GM06990 (cell line): ENCODE measurements around the gene ADGRF5.

Experiments used
- DNase-seq: peaks from one replicate; pipeline ENCODE4 v3.0.0-alpha.2; 2011; ENCODE audit not compliant: insufficient read length; ENCODE audit errors: extremely low read depth
- H3K27me3 ChIP-seq: replicated peaks from 2 replicates; pipeline ENCODE4 v1.6.0; 2011; ENCODE audit warnings: low read length; ENCODE audit not compliant: control insufficient read depth, insufficient read depth
- H3K36me3 ChIP-seq: 2 replicates; pipeline ENCODE4 v1.5.1; 2011; ENCODE audit warnings: low read length; ENCODE audit not compliant: control insufficient read depth, insufficient read depth
- H3K4me3 ChIP-seq: replicated peaks from 2 replicates; pipeline ENCODE4 v1.5.1; 2011; ENCODE audit warnings: low read depth, mild to moderate bottlenecking, control low read depth, low read length
- CTCF ChIP-seq: IDR thresholded peaks from 2 replicates; pipeline ENCODE4 v1.5.1; 2011; ENCODE audit warnings: low read length, control low read depth, mild to moderate bottlenecking, inconsistent platforms; ENCODE audit not compliant: insufficient read depth, poor library complexity, severe bottlenecking

ADGRF5 gene

GRCh38 chr6:46921059-46921458 lies 679 bp downstream of the ADGRF5 start:
- no peaks in the 10 kb centered on the region; the same call in none of the 2 replicates for H3K27me3 ChIP-seq
- DNase-seq, result no peak
- no peak for TF ChIP-seq CTCF
- H3K4me3 ChIP-seq, result no peak overlapping the region
- H3K36me3 ChIP-seq, result no peaks in the 10 kb centered on the region

GRCh38 chr6:46918806-46919205 lies 2.9 kb downstream of the ADGRF5 start:
- DNase-seq, result no peak
- H3K4me3 ChIP-seq, result no peak overlapping the region
- TF ChIP-seq CTCF, result no peak
- H3K27me3 ChIP-seq, result no peaks in the 10 kb centered on the region; the same call in 1 of the 2 replicates
- H3K36me3 ChIP-seq, result no peaks in the 10 kb centered on the region

- Histone ChIP-seq H3K4me3 (no peak overlapping the region), H3K36me3 (no peaks in the 10 kb centered on the region), H3K27me3 (no peaks in the 10 kb centered on the region; the same call in 1 of the 2 replicates)
- no peak for DNase-seq
- TF ChIP-seq CTCF, result no peak
Observed at GRCh38 chr6:46917002-46917545, 4.7 kb downstream of the ADGRF5 start.

- H3K36me3 ChIP-seq, result no peaks in the 10 kb centered on the region
- TF ChIP-seq CTCF, result no peak
Observed at GRCh38 chr6:46915866-46916265, 5.9 kb downstream of the ADGRF5 start.

GRCh38 chr6:46915380-46915779 lies 6.4 kb downstream of the ADGRF5 start:
- no peak for TF ChIP-seq CTCF
- Histone ChIP-seq H3K36me3 (no peaks in the 10 kb centered on the region), H3K27me3 (no peaks in the 10 kb centered on the region), H3K4me3 (no peak overlapping the region)
- DNase-seq, result no peak

More at GRCh38 chr6:46915866-46916265, 5.9 kb downstream of the ADGRF5 start:
- Histone ChIP-seq H3K4me3 (no peak overlapping the region), H3K27me3 (no peaks in the 10 kb centered on the region)
- DNase-seq, result no peak
